Lower leg skin (tissue), 3 donors: ENCODE measurements around the gene CNOT10.

Experiments
- POLR2A ChIP-seq, 2 donors: fragments of 450-650 bp; IDR thresholded peaks; one replicate each; pipeline ENCODE4 v1.6.1; 2016 to 2017; ENCODE audit warnings: antibody characterized with exemption in 2 of 2, mild to moderate bottlenecking in 1 of 2, moderate library complexity in 1 of 2
- TF ChIP-seq, protein P1 (sequence below), 3 donors: fragments of 450-650 bp; IDR thresholded peaks; one replicate each; pipeline ENCODE4 v1.5.1; 2016; ENCODE audit warnings: antibody characterized with exemption in 3 of 3, mild to moderate bottlenecking in 3 of 3, moderate library complexity in 2 of 3

DNA sequence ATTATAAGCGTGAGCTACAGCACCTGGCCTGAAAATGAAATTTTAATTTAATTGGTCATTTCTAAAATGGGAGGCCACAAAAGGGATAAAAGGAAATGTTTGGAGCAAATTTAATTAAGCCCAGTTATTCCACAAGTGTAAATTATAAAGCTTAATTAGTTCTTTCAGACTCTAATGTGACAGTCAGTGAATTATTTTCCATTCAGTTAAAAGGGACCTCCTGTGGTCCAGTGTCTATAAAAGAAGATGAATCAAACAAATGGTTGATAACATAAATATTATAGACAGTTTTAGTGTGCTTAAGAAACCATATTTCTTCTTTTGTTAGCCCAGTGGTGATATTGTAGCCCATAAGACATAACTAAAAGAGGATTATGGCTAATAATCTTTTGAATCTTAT lies 66.4 kb downstream of the CNOT10 start:
- TF ChIP-seq, protein P1, sequence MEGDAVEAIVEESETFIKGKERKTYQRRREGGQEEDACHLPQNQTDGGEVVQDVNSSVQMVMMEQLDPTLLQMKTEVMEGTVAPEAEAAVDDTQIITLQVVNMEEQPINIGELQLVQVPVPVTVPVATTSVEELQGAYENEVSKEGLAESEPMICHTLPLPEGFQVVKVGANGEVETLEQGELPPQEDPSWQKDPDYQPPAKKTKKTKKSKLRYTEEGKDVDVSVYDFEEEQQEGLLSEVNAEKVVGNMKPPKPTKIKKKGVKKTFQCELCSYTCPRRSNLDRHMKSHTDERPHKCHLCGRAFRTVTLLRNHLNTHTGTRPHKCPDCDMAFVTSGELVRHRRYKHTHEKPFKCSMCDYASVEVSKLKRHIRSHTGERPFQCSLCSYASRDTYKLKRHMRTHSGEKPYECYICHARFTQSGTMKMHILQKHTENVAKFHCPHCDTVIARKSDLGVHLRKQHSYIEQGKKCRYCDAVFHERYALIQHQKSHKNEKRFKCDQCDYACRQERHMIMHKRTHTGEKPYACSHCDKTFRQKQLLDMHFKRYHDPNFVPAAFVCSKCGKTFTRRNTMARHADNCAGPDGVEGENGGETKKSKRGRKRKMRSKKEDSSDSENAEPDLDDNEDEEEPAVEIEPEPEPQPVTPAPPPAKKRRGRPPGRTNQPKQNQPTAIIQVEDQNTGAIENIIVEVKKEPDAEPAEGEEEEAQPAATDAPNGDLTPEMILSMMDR (IDR thresholded peaks at IDR 0.05), result no peak
- TF ChIP-seq POLR2A (IDR thresholded peaks at IDR 0.05), result no peak
